ENCODE measurements around the gene RAB43. TPM values are rescaled to one million over a fixed set of nuclear protein-coding genes. Genes with fewer than 3 reads are reported as not detected.

The RAB43 gene
- total RNA-seq, 1 donor from 2014 or later, result 28.1 TPM

- Mint-ChIP-seq H3K36me3 (peaks cover 29% of the 10 kb centered on the region), H3K27ac (no peak overlapping the region), H3K4me1 (no peaks in the 10 kb centered on the region), H3K4me3 (no peak overlapping the region), H3K9me3 (no peaks in the 10 kb centered on the region), H3K27me3 (ENCODE audit: low read depth) (no peaks in the 10 kb centered on the region)
- no peak for TF ChIP-seq CTCF (IDR thresholded peaks at IDR 0.05; ENCODE audit: unreplicated experiment)
- DNase-seq (ENCODE audit: low spot score in 2 of 2, unreplicated experiment in 2 of 2), result no peak
Measured at GRCh38 chr3:129132097-129132866, 10.7 kb upstream of the RAB43 start.

GRCh38 chr3:129131465-129132088, 10.0 kb upstream of the RAB43 start:
- H3K27ac Mint-ChIP-seq, result no peak overlapping the region
- DNase-seq (ENCODE audit: low spot score in 2 of 2, unreplicated experiment in 2 of 2), result no peak
- H3K27me3 Mint-ChIP-seq (ENCODE audit: low read depth), result no peaks in the 10 kb centered on the region
- no peak for TF ChIP-seq CTCF (IDR thresholded peaks at IDR 0.05; ENCODE audit: unreplicated experiment)
- H3K36me3 Mint-ChIP-seq, result peaks cover 27% of the 10 kb centered on the region
- H3K4me1 Mint-ChIP-seq, result no peaks in the 10 kb centered on the region
- no peaks in the 10 kb centered on the region for H3K9me3 Mint-ChIP-seq
- no peak overlapping the region for H3K4me3 Mint-ChIP-seq

GRCh38 chr3:129130291-129130813, 8.7 kb upstream of the RAB43 start:
- Mint-ChIP-seq H3K4me3 (no peak overlapping the region), H3K9me3 (no peaks in the 10 kb centered on the region), H3K27ac (no peak overlapping the region), H3K27me3 (ENCODE audit: low read depth) (no peaks in the 10 kb centered on the region), H3K36me3 (peaks cover 38% of the 10 kb centered on the region), H3K4me1 (no peaks in the 10 kb centered on the region)
- no peak for DNase-seq (ENCODE audit: low spot score in 2 of 2, unreplicated experiment in 2 of 2)
- no peak for TF ChIP-seq CTCF (IDR thresholded peaks at IDR 0.05; ENCODE audit: unreplicated experiment)

GRCh38 chr3:129128357-129129155, 7.0 kb upstream of the RAB43 start:
- Mint-ChIP-seq H3K36me3 (peaks cover 30% of the 10 kb centered on the region), H3K27me3 (ENCODE audit: low read depth) (no peaks in the 10 kb centered on the region), H3K9me3 (no peaks in the 10 kb centered on the region), H3K27ac (no peak overlapping the region), H3K4me3 (no peak overlapping the region), H3K4me1 (no peaks in the 10 kb centered on the region)
- no peak for DNase-seq (ENCODE audit: low spot score in 2 of 2, unreplicated experiment in 2 of 2)
- TF ChIP-seq CTCF (IDR thresholded peaks at IDR 0.05; ENCODE audit: unreplicated experiment), result no peak

GRCh38 chr3:129126726-129127280, 5.2 kb upstream of the RAB43 start:
- Mint-ChIP-seq H3K27me3 (ENCODE audit: low read depth) (no peaks in the 10 kb centered on the region), H3K4me3 (no peak overlapping the region), H3K4me1 (peaks cover 5% of the 10 kb centered on the region), H3K36me3 (peaks cover 20% of the 10 kb centered on the region), H3K9me3 (no peaks in the 10 kb centered on the region), H3K27ac (no peak overlapping the region)
- no peak for TF ChIP-seq CTCF (IDR thresholded peaks at IDR 0.05; ENCODE audit: unreplicated experiment)
- DNase-seq (ENCODE audit: low spot score in 2 of 2, unreplicated experiment in 2 of 2), result no peak
